OCI-M1 (cell line): Measurements from ENCODE around the gene FSD1L.
A peak's percentile ranks its signal among the peaks of the same experiment; 100 is the strongest.

Experiments used
- DNase-seq: peaks from one replicate; lab custom pipeline; 2025; lab: John Stamatoyannopoulos, UW

Gene FSD1L

GRCh38 chr9:105447814-105448812 lies at the start of gene FSD1L:
Gene FSD1L, plus strand, starts transcription at chr9:105448034. Its CDS starts 187 bp downstream, at chr9:105448221.
- DNase-seq = peak; percentile 96

- no peak for DNase-seq
These were observed 48.7 kb upstream of the FSD1L start for GRCh38 chr9:105399117-105399516.

- DNase-seq = peak; percentile 35
These were observed 46.2 kb upstream of the FSD1L start for GRCh38 chr9:105401651-105402050.

GRCh38 chr9:105403552-105404248 lies 44.1 kb upstream of the FSD1L start:
- no peak for DNase-seq

GRCh38 chr9:105405514-105406131 lies 42.2 kb upstream of the FSD1L start:
- peak; percentile 94 for DNase-seq

- no peak for DNase-seq
These were observed 41.5 kb upstream of the FSD1L start for GRCh38 chr9:105406369-105406768.

GRCh38 chr9:105413525-105413924 lies 34.3 kb upstream of the FSD1L start:
- peak; percentile 54 for DNase-seq

GRCh38 chr9:105414947-105415661 lies 32.7 kb upstream of the FSD1L start:
- peak; percentile 70 for DNase-seq

- no peak for DNase-seq
These were observed 32.2 kb upstream of the FSD1L start for GRCh38 chr9:105415662-105415980.

GRCh38 chr9:105416840-105417239 lies 31.0 kb upstream of the FSD1L start:
- no peak for DNase-seq

- DNase-seq = peak; percentile 14
These were observed 29.0 kb upstream of the FSD1L start for GRCh38 chr9:105418588-105419500.

- no peak for DNase-seq
These were observed 27.8 kb upstream of the FSD1L start for GRCh38 chr9:105419816-105420597.

GRCh38 chr9:105421154-105421553 lies 26.7 kb upstream of the FSD1L start:
- peak; percentile 20 for DNase-seq

GRCh38 chr9:105421864-105422263 lies 26.0 kb upstream of the FSD1L start:
- DNase-seq = no peak

GRCh38 chr9:105425816-105426433 lies 21.9 kb upstream of the FSD1L start:
- peak; percentile 60 for DNase-seq

GRCh38 chr9:105426657-105427056 lies 21.2 kb upstream of the FSD1L start:
- no peak for DNase-seq

- no peak for DNase-seq
These were observed 16.2 kb upstream of the FSD1L start for GRCh38 chr9:105431424-105432246.

GRCh38 chr9:105432247-105432842 lies 15.5 kb upstream of the FSD1L start:
- no peak for DNase-seq
